Measurements from ENCODE around the gene RBM27.
A peak's percentile ranks its signal among the peaks of the same experiment; 100 is the strongest.

Gene RBM27

DNA sequence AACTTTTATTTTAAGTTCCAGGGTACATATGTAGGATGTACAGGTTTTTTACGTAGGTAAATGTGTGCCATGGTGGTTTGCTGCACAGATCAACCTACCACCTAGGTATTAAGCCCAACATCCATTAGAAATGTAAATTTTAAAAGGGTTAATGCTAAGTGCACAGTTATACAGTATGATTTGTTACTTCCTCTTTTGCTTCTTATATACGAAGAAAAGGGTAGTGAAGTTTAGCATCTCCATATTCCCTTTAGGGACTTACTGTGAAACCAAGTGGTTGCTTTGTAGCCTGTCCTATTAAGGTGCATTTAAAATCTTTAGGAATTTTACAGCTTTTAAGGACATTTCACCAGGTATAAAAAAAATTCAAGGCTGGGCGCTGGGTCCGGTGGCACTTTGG, 46.4 kb downstream of the RBM27 start:
- no peaks in the 10 kb centered on the region for H3K9me2 ChIP-seq (ENCODE audit: low read depth, low read length)
- peak overlapping the region; percentile 4 for H3K27ac ChIP-seq (ENCODE audit: low read depth, low read length, poor library complexity, severe bottlenecking)
- H3K4me1 ChIP-seq (ENCODE audit: insufficient read depth, low read length, severe bottlenecking) = peaks cover 27% of the 10 kb centered on the region
- TF ChIP-seq EZH2 (IDR thresholded peaks at IDR 0.05; ENCODE audit: borderline replicate concordance, low read length) (no peak), CTCF (IDR thresholded peaks at IDR 0.05; ENCODE audit: low read length) (no peak)
- H3K4me2 ChIP-seq (ENCODE audit: low read length) = 0 out of 2 replicates have a peak overlapping the region, but pooled peaks have one; percentile 4
- H3F3A ChIP-seq (ENCODE audit: insufficient read depth, low read length) = no peaks in the 10 kb centered on the region; the same call in 1 of the 2 replicates
- H4K20me1 ChIP-seq (ENCODE audit: insufficient read depth, low read length) = no peaks in the 10 kb centered on the region
- H3K4me3 ChIP-seq (ENCODE audit: low read depth, low read length, poor library complexity, severe bottlenecking) = no peak overlapping the region
- H3K9ac ChIP-seq (ENCODE audit: low read length) = no peak overlapping the region
- no peaks in the 10 kb centered on the region for H3K79me2 ChIP-seq (ENCODE audit: insufficient read depth, low read length)
- H3K27me3 ChIP-seq (ENCODE audit: insufficient read depth, low read length) = no peaks in the 10 kb centered on the region
- H3K9me3 ChIP-seq (ENCODE audit: low read length) = no peaks in the 10 kb centered on the region
- no peak overlapping the region for H2AFZ ChIP-seq (ENCODE audit: low read length)
- H3K36me3 ChIP-seq (ENCODE audit: insufficient read depth, low read length) = peaks cover 53% of the 10 kb centered on the region

Measured in OCI-LY1 (cell line).